Activated CD4-positive, alpha-beta memory T cell treated with anti-CD3 and anti-CD28 coated beads, Interleukin-2, amount 10 ng/mL, durations not matched to agents 7 days and 5 days (primary cell): ENCODE measurements around the gene SSB. TPM values are rescaled to one million over a fixed set of nuclear protein-coding genes. Genes with fewer than 3 reads are reported as not detected.
"Not testable (repeated sequence)": the region's sequence is repeated elsewhere in the genome, so short reads cannot be mapped to it uniquely, and the experiment has no call there.

Source experiments
- CTCF ChIA-PET: fragments of 350-600 bp; sonication (Branson Sonifier 250); formaldehyde crosslinking; loops from one replicate; lab custom pipeline; 2021; ENCODE audit warnings: antibody characterized with exemption, inconsistent platforms; lab: Charles Lee
- POLR2A ChIA-PET: fragments of 350-600 bp; sonication (Branson Sonifier 250); formaldehyde crosslinking; loops from one replicate; lab custom pipeline; 2021; ENCODE audit warnings: antibody characterized with exemption; lab: Charles Lee
- DNase-seq: peaks from one replicate; pipeline ENCODE4 v3.0.0-alpha.2; 2020
- H3K27ac Mint-ChIP-seq: one replicate; pipeline ENCODE4 v1.8.0; 2021; ENCODE audit warnings: mild to moderate bottlenecking, mixed read lengths
- H3K27me3 Mint-ChIP-seq: one replicate; pipeline ENCODE4 v1.8.0; 2021; ENCODE audit warnings: mixed read lengths
- H3K36me3 Mint-ChIP-seq: one replicate; pipeline ENCODE4 v1.8.0; 2021; ENCODE audit warnings: low read depth, mixed read lengths
- H3K4me1 Mint-ChIP-seq: one replicate; pipeline ENCODE4 v1.8.0; 2021; ENCODE audit warnings: mixed read lengths
- H3K4me3 Mint-ChIP-seq: one replicate; pipeline ENCODE4 v1.8.0; 2021; ENCODE audit warnings: mild to moderate bottlenecking, mixed read lengths
- H3K9me3 Mint-ChIP-seq: one replicate; pipeline ENCODE4 v1.8.0; 2021; ENCODE audit warnings: mixed read lengths
- total RNA-seq, 2 experiments: library from RNA; stranded (reverse); gene quantifications; one replicate each; pipeline ENCODE4 v1.2.3, GENCODE V29; 2021

SSB gene
- total RNA-seq, 2 experiments from 2014 or later = 81.6 to 85.4 TPM

GRCh38 chr2:169823996-169824372 lies 25.3 kb downstream of the SSB start:
- H3K4me1 Mint-ChIP-seq = peaks cover 68% of the 10 kb centered on the region
- CTCF ChIA-PET = interaction anchor here (0.8 to 3.1 kb wide), 7 partner anchors 9 to 141 kb away, joined by 3 to 21 read pairs (median 6); no protein-coding TSS in a partner anchor
- POLR2A ChIA-PET = interaction anchor here (0.6 to 1.8 kb wide), 7 partner anchors 9 to 239 kb away, joined by 3 to 7 read pairs (median 4); partner anchors contain the start of genes CFAP210, PHOSPHO2, PPIG and SSB
- no peak for DNase-seq
- H3K9me3 Mint-ChIP-seq = no peaks in the 10 kb centered on the region
- H3K27ac Mint-ChIP-seq = peak overlapping the region; percentile 58
- no peaks in the 10 kb centered on the region for H3K27me3 Mint-ChIP-seq
- H3K36me3 Mint-ChIP-seq = peaks cover 43% of the 10 kb centered on the region
- H3K4me3 Mint-ChIP-seq = peak overlapping the region; percentile 87

- H3K36me3 Mint-ChIP-seq = peaks cover 38% of the 10 kb centered on the region
- peaks cover 67% of the 10 kb centered on the region for H3K4me1 Mint-ChIP-seq
- no peaks in the 10 kb centered on the region for H3K27me3 Mint-ChIP-seq
- no peaks in the 10 kb centered on the region for H3K9me3 Mint-ChIP-seq
- peak within 1 kb of the TSS; percentile 75 for H3K27ac Mint-ChIP-seq
- ChIA-PET POLR2A (interaction anchor here (0.6 to 1.8 kb wide), 8 partner anchors 9 to 240 kb away, joined by 3 to 7 read pairs (median 4); partner anchors contain the start of genes CFAP210, PHOSPHO2, PPIG and SSB), CTCF (interaction anchor here (0.7 to 3.1 kb wide), 11 partner anchors 9 to 141 kb away, joined by 3 to 21 read pairs (median 3); no protein-coding TSS in a partner anchor)
- DNase-seq = peak; percentile 83
- peak within 1 kb of the TSS; percentile 87 for H3K4me3 Mint-ChIP-seq
These were observed 26.0 kb downstream of the SSB start, which contains the start of gene METTL5 for GRCh38 chr2:169824373-169825333. Gene METTL5, minus strand, starts transcription at chr2:169824905. Its CDS starts 308 bp downstream, at chr2:169824597.

GRCh38 chr2:169827272-169828140 lies 28.8 kb downstream of the SSB start, which contains the start of gene UBR3:
Gene UBR3, plus strand, starts transcription at chr2:169827454. Its CDS starts 54 bp downstream, at chr2:169827508.
- Mint-ChIP-seq H3K27ac (peak within 1 kb of the TSS; percentile 80), H3K36me3 (peaks cover 22% of the 10 kb centered on the region), H3K27me3 (no peaks in the 10 kb centered on the region), H3K4me1 (peaks cover 47% of the 10 kb centered on the region), H3K9me3 (no peaks in the 10 kb centered on the region), H3K4me3 (peak within 1 kb of the TSS; percentile 93)
- DNase-seq = peak; percentile 90
- CTCF ChIA-PET = interaction anchor here (0.9 to 2.2 kb wide), 11 partner anchors 13 to 1101 kb away, joined by 3 to 8 read pairs (median 3); partner anchors contain the start of genes GORASP2 and SSB
- POLR2A ChIA-PET = interaction anchor here (0.7 to 2.4 kb wide), 13 partner anchors 9 to 255 kb away, joined by 3 to 20 read pairs (median 4); partner anchors contain the start of genes CFAP210, PHOSPHO2 and SSB

- peak overlapping the region; percentile 80 for H3K27ac Mint-ChIP-seq
- POLR2A ChIA-PET = interaction anchor here (0.8 to 2.4 kb wide), 12 partner anchors 10 to 256 kb away, joined by 3 to 20 read pairs (median 4); partner anchors contain the start of genes CFAP210, PHOSPHO2 and SSB
- H3K36me3 Mint-ChIP-seq = peaks cover 15% of the 10 kb centered on the region
- peak overlapping the region; percentile 93 for H3K4me3 Mint-ChIP-seq
- no peaks in the 10 kb centered on the region for H3K27me3 Mint-ChIP-seq
- peak; percentile 46 for DNase-seq
- H3K9me3 Mint-ChIP-seq = no peaks in the 10 kb centered on the region
- CTCF ChIA-PET = interaction anchor here (1.2 to 2.2 kb wide), 6 partner anchors 27 to 1100 kb away, joined by 3 to 8 read pairs (median 5); partner anchors contain the start of gene GORASP2
- peaks cover 41% of the 10 kb centered on the region for H3K4me1 Mint-ChIP-seq
These were observed 29.6 kb downstream of the SSB start for GRCh38 chr2:169828141-169828811.

- Mint-ChIP-seq H3K27ac (no peak overlapping the region), H3K36me3 (peaks cover 4% of the 10 kb centered on the region), H3K27me3 (no peaks in the 10 kb centered on the region), H3K4me1 (peaks cover 11% of the 10 kb centered on the region), H3K9me3 (no peaks in the 10 kb centered on the region), H3K4me3 (no peak overlapping the region)
- ChIA-PET CTCF (interaction anchor here (2.0 kb wide), 1 partner anchor 10 kb away, joined by 12 read pairs; the partner anchor contains the start of gene METTL5), POLR2A (no interaction called here)
- no peak for DNase-seq
These were observed 35.7 kb downstream of the SSB start for GRCh38 chr2:169834401-169834800.

- H3K9me3 Mint-ChIP-seq = no peaks in the 10 kb centered on the region
- no peak for DNase-seq
- ChIA-PET CTCF (no interaction called here), POLR2A (no interaction called here)
- no peak overlapping the region for H3K4me3 Mint-ChIP-seq
- no peak overlapping the region for H3K27ac Mint-ChIP-seq
- H3K27me3 Mint-ChIP-seq = no peaks in the 10 kb centered on the region
- peaks cover 3% of the 10 kb centered on the region for H3K4me1 Mint-ChIP-seq
- H3K36me3 Mint-ChIP-seq = peaks cover 10% of the 10 kb centered on the region
These were observed 40.2 kb downstream of the SSB start for GRCh38 chr2:169838743-169839489.

- peaks cover 10% of the 10 kb centered on the region for H3K36me3 Mint-ChIP-seq
- CTCF ChIA-PET = no interaction called here
- no peak overlapping the region for H3K27ac Mint-ChIP-seq
- no peaks in the 10 kb centered on the region for H3K9me3 Mint-ChIP-seq
- no peaks in the 10 kb centered on the region for H3K27me3 Mint-ChIP-seq
- DNase-seq = no peak
- no peak overlapping the region for H3K4me3 Mint-ChIP-seq
- no peaks in the 10 kb centered on the region for H3K4me1 Mint-ChIP-seq
- POLR2A ChIA-PET = no interaction called here
These were observed 41.5 kb downstream of the SSB start for GRCh38 chr2:169839954-169840746.

GRCh38 chr2:169840747-169841142 lies 42.1 kb downstream of the SSB start:
- Mint-ChIP-seq H3K27me3 (no peaks in the 10 kb centered on the region), H3K4me1 (no peaks in the 10 kb centered on the region), H3K9me3 (no peaks in the 10 kb centered on the region), H3K27ac (no peak overlapping the region), H3K4me3 (no peak overlapping the region), H3K36me3 (peaks cover 10% of the 10 kb centered on the region)
- DNase-seq = no peak
- CTCF ChIA-PET = no interaction called here
- POLR2A ChIA-PET = no interaction called here

GRCh38 chr2:169841625-169842024 lies 43.0 kb downstream of the SSB start:
- peaks cover 10% of the 10 kb centered on the region for H3K36me3 Mint-ChIP-seq
- CTCF ChIA-PET, H3K9me3 Mint-ChIP-seq, H3K4me1 Mint-ChIP-seq, H3K27ac Mint-ChIP-seq, H3K4me3 Mint-ChIP-seq, H3K27me3 Mint-ChIP-seq, POLR2A ChIA-PET, DNase-seq: not testable (repeated sequence)

- no peak for DNase-seq
- Mint-ChIP-seq H3K4me1 (peaks cover 7% of the 10 kb centered on the region), H3K27me3 (no peaks in the 10 kb centered on the region), H3K27ac (no peak overlapping the region), H3K4me3 (no peak overlapping the region), H3K36me3 (peaks cover 27% of the 10 kb centered on the region), H3K9me3 (peaks cover 4% of the 10 kb centered on the region)
- ChIA-PET CTCF (no interaction called here), POLR2A (no interaction called here)
These were observed 46.3 kb downstream of the SSB start for GRCh38 chr2:169845016-169845415.
